Measurements from ENCODE around the gene MUC5AC. TPM values are rescaled to one million over a fixed set of nuclear protein-coding genes. Genes with fewer than 3 reads are reported as not detected.

The MUC5AC gene
- total and polyA plus RNA-seq, 7 experiments from 2014 or later = not detected

DNA sequence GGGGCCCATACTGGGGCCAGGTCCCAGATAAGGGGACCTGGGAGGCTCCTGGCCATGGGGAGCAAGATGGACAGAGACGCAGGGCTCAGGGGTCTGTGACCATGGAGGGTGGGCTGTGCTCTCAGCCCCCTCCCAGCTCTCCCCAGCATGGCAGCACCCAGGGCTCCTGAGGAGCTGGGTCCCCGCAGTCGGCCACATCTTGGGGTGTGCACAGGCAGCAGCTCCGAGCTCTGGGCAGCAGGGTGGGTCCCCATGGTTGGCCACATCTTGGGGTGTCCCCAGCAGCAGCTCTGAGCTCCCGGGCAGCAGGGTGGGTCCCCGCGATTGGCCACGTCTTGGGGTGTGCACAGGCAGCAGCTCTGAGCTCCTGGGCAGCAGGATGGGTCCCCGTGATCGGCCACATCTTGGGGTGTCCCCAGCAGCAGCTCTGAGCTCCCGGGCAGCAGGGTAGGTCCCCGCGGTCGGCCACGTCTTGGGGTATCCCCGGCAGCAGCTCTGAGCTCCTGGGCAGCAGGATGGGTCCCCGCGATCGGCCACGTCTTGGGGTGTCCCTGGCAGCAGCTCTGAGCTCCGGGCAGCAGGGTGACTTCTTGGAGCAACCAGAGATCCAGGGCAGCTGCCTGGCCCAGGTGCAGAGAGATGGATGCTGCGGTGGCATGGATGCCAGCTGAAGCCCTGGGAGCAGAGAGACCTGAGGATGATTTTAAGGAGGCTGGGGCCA is 46.8 kb downstream of the MUC5AC start:
- H3K27ac ChIP-seq (ENCODE audit: low read depth, low read length) = no peak overlapping the region
- Mint-ChIP-seq H3K9me3 (peaks cover 0 to 2% (median 0%) of the 10 kb centered on the region in 11 donors), H3K36me3 (no peaks in the 10 kb centered on the region), H3K27ac (no peak overlapping the region), H3K4me3 (no peak overlapping the region), H3K4me1 (no peaks in the 10 kb centered on the region), H3K27me3 (peaks cover 0 to 5% (median 0%) of the 10 kb centered on the region in 5 donors)
- ChIA-PET CTCF (interaction anchor here (1.1 kb wide), 1 partner anchor 370 kb away, joined by 5 read pairs; no protein-coding TSS in a partner anchor), POLR2A (no interaction called here)
- no peak for DNase-seq
- intact Hi-C loops (cut with micrococcal nuclease) = loop anchor here in 1 of 2 donors (5.0 to 10.0 kb wide), 2 partner anchors 60 to 423 kb away; partner anchors contain the start of gene KRTAP5-5
- no peaks in the 10 kb centered on the region for H3K27me3 ChIP-seq (ENCODE audit: control insufficient read depth in 2 of 2, insufficient read depth in 2 of 2, low read length in 2 of 2)
- no peak overlapping the region for H3K4me3 ChIP-seq (ENCODE audit: low read length)
- ATAC-seq = no peak
- H3K36me3 ChIP-seq (ENCODE audit: control insufficient read depth in 2 of 3, insufficient read depth in 3 of 3, low read length in 3 of 3) = no peaks in the 10 kb centered on the region
- no peaks in the 10 kb centered on the region for H3K9me3 ChIP-seq (ENCODE audit: control insufficient read depth in 2 of 3, low read length in 3 of 3)
- no peaks in the 10 kb centered on the region for H3K4me1 ChIP-seq (ENCODE audit: control insufficient read depth in 2 of 2, insufficient read depth in 2 of 2, low read length in 2 of 2)

DNA sequence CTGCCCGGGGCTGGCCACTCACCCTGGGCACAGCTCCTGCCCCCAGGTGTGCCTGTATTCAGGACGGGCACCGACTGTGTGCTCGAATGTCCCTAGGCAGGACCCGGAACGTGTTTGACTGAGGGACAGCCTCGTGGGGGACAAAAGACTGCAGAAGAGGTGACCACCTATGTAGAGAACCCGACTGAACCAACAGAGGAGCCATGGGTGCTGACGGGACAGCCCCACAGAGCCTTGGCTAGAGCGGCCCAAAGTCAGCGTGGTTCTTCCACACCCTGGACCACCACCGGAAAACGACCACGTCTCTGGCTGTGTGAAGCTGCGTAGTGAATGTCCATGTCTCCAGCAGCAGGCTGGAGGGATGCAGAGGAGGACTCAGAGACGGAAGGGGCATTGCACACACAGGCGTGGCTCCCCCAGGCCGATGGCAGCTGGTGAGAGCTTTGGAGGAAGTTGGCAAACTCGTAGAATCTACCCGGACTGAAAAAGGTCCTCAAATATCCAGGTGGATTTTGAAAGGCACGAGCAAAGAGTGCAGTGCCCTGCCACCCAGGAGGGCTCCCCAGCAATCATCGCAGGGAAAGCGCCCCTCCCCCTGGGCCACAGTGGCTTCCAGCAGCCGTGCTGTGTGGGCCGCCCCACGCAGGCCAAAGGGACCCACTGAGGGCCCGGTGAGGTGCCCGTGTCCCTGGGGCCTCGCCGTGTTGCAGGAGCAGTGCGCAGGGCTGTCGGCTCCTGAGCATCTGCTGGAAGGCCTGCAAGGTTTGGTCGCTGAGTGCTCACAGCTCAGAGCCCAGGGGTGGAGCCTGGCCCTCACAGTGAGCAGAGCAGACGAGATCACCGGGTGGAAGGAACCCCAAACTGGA is 47.6 kb downstream of the MUC5AC start:
- peaks cover 0 to 7% (median 3%) of the 10 kb centered on the region in 11 donors for H3K9me3 Mint-ChIP-seq
- H3K9me3 ChIP-seq (ENCODE audit: control insufficient read depth in 2 of 3, low read length in 3 of 3) = peaks cover 0 to 3% (median 0%) of the 10 kb centered on the region in 3 experiments
- H3K27me3 Mint-ChIP-seq = peaks cover 0 to 13% (median 5%) of the 10 kb centered on the region in 5 donors
- no peak for DNase-seq
- H3K4me1 ChIP-seq (ENCODE audit: control insufficient read depth in 2 of 2, insufficient read depth in 2 of 2, low read length in 2 of 2) = no peaks in the 10 kb centered on the region
- no peaks in the 10 kb centered on the region for H3K27me3 ChIP-seq (ENCODE audit: control insufficient read depth in 2 of 2, insufficient read depth in 2 of 2, low read length in 2 of 2)
- no peak overlapping the region for H3K27ac ChIP-seq (ENCODE audit: low read depth, low read length)
- no peak for ATAC-seq
- no peaks in the 10 kb centered on the region for H3K4me1 Mint-ChIP-seq
- ChIA-PET POLR2A (no interaction called here), CTCF (interaction anchor here (1.1 kb wide), 1 partner anchor 369 kb away, joined by 5 read pairs; no protein-coding TSS in a partner anchor)
- no peaks in the 10 kb centered on the region for H3K36me3 ChIP-seq (ENCODE audit: control insufficient read depth in 2 of 3, insufficient read depth in 3 of 3, low read length in 3 of 3)
- intact Hi-C loops (cut with micrococcal nuclease) = loop anchor here in 1 of 2 donors (10.0 kb wide), 1 partner anchor 59 kb away; no protein-coding TSS in a partner anchor
- H3K4me3 Mint-ChIP-seq = no peak overlapping the region
- peak overlapping the region in 1 of 9 donors; percentile 20 for H3K27ac Mint-ChIP-seq
- H3K36me3 Mint-ChIP-seq = no peaks in the 10 kb centered on the region
- H3K4me3 ChIP-seq (ENCODE audit: low read length) = no peak overlapping the region

- H3K27me3 Mint-ChIP-seq = peaks cover 0 to 16% (median 7%) of the 10 kb centered on the region in 5 donors
- H3K9me3 ChIP-seq (ENCODE audit: control insufficient read depth in 2 of 3, low read length in 3 of 3) = peaks cover 0 to 9% (median under 1%) of the 10 kb centered on the region in 3 experiments
- no peak overlapping the region for H3K27ac Mint-ChIP-seq
- H3K4me3 Mint-ChIP-seq = no peak overlapping the region
- no peaks in the 10 kb centered on the region for H3K4me1 Mint-ChIP-seq
- no peaks in the 10 kb centered on the region for H3K27me3 ChIP-seq (ENCODE audit: control insufficient read depth in 2 of 2, insufficient read depth in 2 of 2, low read length in 2 of 2)
- ChIA-PET POLR2A (no interaction called here), CTCF (no interaction called here)
- H3K4me1 ChIP-seq (ENCODE audit: control insufficient read depth in 2 of 2, insufficient read depth in 2 of 2, low read length in 2 of 2) = no peaks in the 10 kb centered on the region
- H3K27ac ChIP-seq (ENCODE audit: low read depth, low read length) = no peak overlapping the region
- DNase-seq = no peak
- H3K36me3 ChIP-seq (ENCODE audit: control insufficient read depth in 2 of 3, insufficient read depth in 3 of 3, low read length in 3 of 3) = no peaks in the 10 kb centered on the region
- H3K36me3 Mint-ChIP-seq = peaks cover 0 to 3% (median 0%) of the 10 kb centered on the region in 5 donors
- intact Hi-C loops (cut with micrococcal nuclease) = loop anchor here in 1 of 2 donors (10.0 kb wide), 1 partner anchor 59 kb away; no protein-coding TSS in a partner anchor
- no peak overlapping the region for H3K4me3 ChIP-seq (ENCODE audit: low read length)
- H3K9me3 Mint-ChIP-seq = peaks cover 0 to 13% (median 7%) of the 10 kb centered on the region in 11 donors
- ATAC-seq = no peak
Measured at GRCh38 chr11:1205987-1206331, 48.2 kb downstream of the MUC5AC start.

DNA sequence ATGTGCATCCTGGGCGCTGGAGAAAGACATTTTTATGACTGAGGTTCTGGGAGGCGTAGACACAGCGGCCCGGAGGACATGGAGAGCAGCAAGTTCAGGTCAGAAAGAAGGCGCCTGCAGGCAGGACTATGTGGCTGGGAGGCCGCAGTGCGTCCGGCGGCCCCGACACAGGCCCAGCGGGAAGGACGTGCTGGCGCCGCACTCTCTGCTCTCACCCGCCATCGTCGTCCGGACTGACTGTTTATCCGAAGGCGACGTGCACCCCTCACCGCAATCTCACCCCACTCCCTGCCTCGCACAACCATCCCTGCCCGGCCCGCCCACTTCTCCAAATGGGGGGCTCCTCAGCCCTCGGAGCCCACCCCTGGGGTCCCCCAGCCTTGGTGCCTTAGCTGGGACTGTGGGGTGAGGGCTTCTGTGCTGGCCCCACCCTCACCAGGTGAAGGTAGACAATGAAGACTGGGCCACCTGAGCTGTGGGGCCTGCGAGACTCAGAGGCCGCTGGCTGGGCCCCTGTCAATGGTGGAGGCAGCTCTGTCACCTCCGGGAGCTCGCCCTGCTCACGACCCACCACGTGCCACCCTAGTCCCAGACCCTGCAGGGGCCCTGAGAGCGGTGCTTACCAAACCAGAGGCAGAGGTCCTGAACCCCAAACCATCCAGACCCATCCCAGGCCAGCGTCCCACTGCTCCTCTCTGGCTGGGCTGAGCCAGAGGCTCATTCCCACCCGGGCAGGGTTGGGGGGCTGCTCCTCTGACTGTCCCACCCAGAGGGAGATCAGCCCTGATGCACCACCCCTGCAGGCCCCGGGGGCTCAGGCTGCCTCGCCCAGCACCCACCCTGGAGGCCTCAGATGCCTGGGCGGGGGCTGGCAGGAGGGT is 48.9 kb downstream of the MUC5AC start:
- Histone ChIP-seq H3K27me3 (ENCODE audit: control insufficient read depth in 2 of 2, insufficient read depth in 2 of 2, low read length in 2 of 2) (no peaks in the 10 kb centered on the region), H3K27ac (ENCODE audit: low read depth, low read length) (no peak overlapping the region), H3K36me3 (ENCODE audit: control insufficient read depth in 2 of 3, insufficient read depth in 3 of 3, low read length in 3 of 3) (no peaks in the 10 kb centered on the region), H3K9me3 (ENCODE audit: control insufficient read depth in 2 of 3, low read length in 3 of 3) (peaks cover 0 to 15% (median 6%) of the 10 kb centered on the region in 3 experiments), H3K4me1 (ENCODE audit: control insufficient read depth in 2 of 2, insufficient read depth in 2 of 2, low read length in 2 of 2) (no peaks in the 10 kb centered on the region), H3K4me3 (ENCODE audit: low read length) (no peak overlapping the region)
- peaks cover 3 to 16% (median 13%) of the 10 kb centered on the region in 5 donors for H3K27me3 Mint-ChIP-seq
- no peak overlapping the region for H3K4me3 Mint-ChIP-seq
- no peak for DNase-seq
- H3K27ac Mint-ChIP-seq = no peak overlapping the region
- H3K9me3 Mint-ChIP-seq = peaks cover 3 to 20% (median 14%) of the 10 kb centered on the region in 11 donors
- no peaks in the 10 kb centered on the region for H3K4me1 Mint-ChIP-seq
- ATAC-seq = no peak
- POLR2A ChIA-PET = no interaction called here
- CTCF ChIA-PET = no interaction called here
- H3K36me3 Mint-ChIP-seq = peaks cover 0 to 10% (median 4%) of the 10 kb centered on the region in 5 donors
- intact Hi-C loops (cut with micrococcal nuclease) = loop anchor here in 1 of 2 donors (10.0 kb wide), 1 partner anchor 58 kb away; no protein-coding TSS in a partner anchor

DNA sequence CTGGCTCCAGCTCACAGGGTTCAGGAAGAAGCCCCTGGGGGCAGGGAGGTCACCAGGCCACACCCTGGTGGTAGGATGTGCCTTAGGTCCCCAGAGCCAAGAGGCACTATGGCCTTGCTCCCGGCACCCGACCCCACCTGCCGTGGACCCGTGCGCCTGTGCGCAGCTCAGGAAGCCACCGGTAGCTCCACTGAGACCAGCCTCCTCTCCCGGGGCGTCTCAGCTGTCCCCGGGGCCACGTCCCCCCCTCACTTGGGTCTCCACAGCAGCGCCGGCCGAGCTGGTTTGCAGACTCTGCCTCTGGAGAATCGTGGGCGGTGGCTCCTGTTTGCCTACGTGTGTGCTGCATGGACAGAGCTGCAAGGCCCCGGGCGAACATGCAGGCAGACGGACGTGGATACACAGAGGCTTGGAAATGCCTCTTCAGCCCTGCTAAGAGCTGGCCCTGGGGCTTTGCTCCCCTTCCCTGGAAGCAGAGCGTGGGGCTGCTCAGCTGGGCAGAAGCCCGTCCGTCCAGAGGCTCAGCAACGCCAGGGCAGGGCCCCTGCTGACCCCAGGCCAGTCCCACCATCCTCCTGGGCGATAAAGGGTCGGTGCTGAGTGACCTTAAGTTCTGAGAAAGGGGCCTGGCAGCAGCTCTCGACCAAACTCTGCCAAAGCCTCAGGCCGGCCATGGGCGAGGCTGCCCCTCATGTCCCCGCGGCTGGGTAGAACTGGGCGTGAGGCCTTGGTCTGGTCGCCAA is 49.8 kb downstream of the MUC5AC start:
- POLR2A ChIA-PET = interaction anchor here (0.6 kb wide), 1 partner anchor 71 kb away, joined by 3 read pairs; no protein-coding TSS in a partner anchor
- no peak overlapping the region for H3K27ac ChIP-seq (ENCODE audit: low read depth, low read length)
- Mint-ChIP-seq H3K27me3 (peaks cover 5 to 19% (median 15%) of the 10 kb centered on the region in 5 donors), H3K36me3 (peaks cover 0 to 11% (median 5%) of the 10 kb centered on the region in 5 donors), H3K4me3 (no peak overlapping the region), H3K4me1 (no peaks in the 10 kb centered on the region), H3K9me3 (peaks cover 5 to 29% (median 20%) of the 10 kb centered on the region in 11 donors), H3K27ac (no peak overlapping the region)
- CTCF ChIA-PET = no interaction called here
- ATAC-seq (no peak), DNase-seq (no peak)
- H3K4me3 ChIP-seq (ENCODE audit: low read length) = no peak overlapping the region
- no peaks in the 10 kb centered on the region for H3K4me1 ChIP-seq (ENCODE audit: control insufficient read depth in 2 of 2, insufficient read depth in 2 of 2, low read length in 2 of 2)
- intact Hi-C loops (cut with micrococcal nuclease) = loop anchor here in 1 of 2 donors (10.0 kb wide), 1 partner anchor 57 kb away; no protein-coding TSS in a partner anchor
- H3K9me3 ChIP-seq (ENCODE audit: control insufficient read depth in 2 of 3, low read length in 3 of 3) = peaks cover 0 to 20% (median 6%) of the 10 kb centered on the region in 3 experiments
- no peaks in the 10 kb centered on the region for H3K27me3 ChIP-seq (ENCODE audit: control insufficient read depth in 2 of 2, insufficient read depth in 2 of 2, low read length in 2 of 2)
- H3K36me3 ChIP-seq (ENCODE audit: control insufficient read depth in 2 of 3, insufficient read depth in 3 of 3, low read length in 3 of 3) = no peaks in the 10 kb centered on the region

All from naive thymus-derived CD4-positive, alpha-beta T cell (primary cell).